Astrocyte (in vitro differentiated cells and primary cell): ENCODE results near the gene GSN. TPM values are rescaled to one million over a fixed set of nuclear protein-coding genes. Genes with fewer than 3 reads are reported as not detected.

Source experiments
- DNase-seq: peaks from one replicate; pipeline ENCODE4 v3.0.0-alpha.2; 2010; ENCODE audit warnings: low read depth
- FAIRE-seq: peaks from 2 replicates; lab custom pipeline; 2011; peaks lifted over from hg19 to GRCh38; lab: Jason Lieb, UNC
- H2AFZ ChIP-seq: 2 replicates; pipeline ENCODE4 v1.6.0; 2012; ENCODE audit warnings: low read depth, low read length, inconsistent platforms
- H3K27ac ChIP-seq: 2 replicates; pipeline ENCODE4 v1.5.1; 2011; ENCODE audit warnings: low read depth, low read length, inconsistent platforms
- H3K27me3 ChIP-seq: 2 replicates; pipeline ENCODE4 v1.6.0; 2011; ENCODE audit warnings: low read length, inconsistent platforms; ENCODE audit not compliant: insufficient read depth
- H3K36me3 ChIP-seq: 2 replicates; pipeline ENCODE4 v1.5.1; 2011; ENCODE audit warnings: low read length, inconsistent platforms; ENCODE audit not compliant: insufficient read depth
- H3K4me1 ChIP-seq: 2 replicates; pipeline ENCODE4 v1.5.1; 2011; ENCODE audit warnings: low read length, inconsistent platforms; ENCODE audit not compliant: insufficient read depth
- H3K4me2 ChIP-seq: 2 replicates; pipeline ENCODE4 v1.6.0; 2012; ENCODE audit warnings: low read length, inconsistent platforms
- H3K4me3 ChIP-seq: 2 replicates; pipeline ENCODE4 v1.5.1; 2011; ENCODE audit warnings: low read depth, mild to moderate bottlenecking, low read length, inconsistent platforms; ENCODE audit not compliant: insufficient read depth
- H3K79me2 ChIP-seq: 2 replicates; pipeline ENCODE4 v1.6.0; 2012; ENCODE audit warnings: mild to moderate bottlenecking, low read length, inconsistent platforms; ENCODE audit not compliant: insufficient read depth
- H3K9ac ChIP-seq: 2 replicates; pipeline ENCODE4 v1.6.0; 2012; ENCODE audit warnings: mild to moderate bottlenecking, low read length, inconsistent platforms
- H3K9me3 ChIP-seq: 2 replicates; pipeline ENCODE4 v1.5.1; 2012; ENCODE audit warnings: low read depth, mild to moderate bottlenecking, low read length, inconsistent platforms; ENCODE audit not compliant: insufficient read depth
- H4K20me1 ChIP-seq: 2 replicates; pipeline ENCODE4 v1.6.0; 2012; ENCODE audit warnings: low read length, inconsistent platforms; ENCODE audit not compliant: insufficient read depth
- H3K27ac Mint-ChIP-seq: one replicate; pipeline ENCODE4 v1.8.0; 2021; ENCODE audit warnings: mild to moderate bottlenecking, mixed read lengths; ENCODE audit not compliant: unreplicated experiment
- H3K27me3 Mint-ChIP-seq: one replicate; pipeline ENCODE4 v1.8.0; 2021; ENCODE audit warnings: low read depth, mixed read lengths; ENCODE audit not compliant: unreplicated experiment
- H3K36me3 Mint-ChIP-seq: one replicate; pipeline ENCODE4 v1.8.0; 2021; ENCODE audit warnings: low read depth, mixed read lengths; ENCODE audit not compliant: unreplicated experiment
- H3K4me1 Mint-ChIP-seq: one replicate; pipeline ENCODE4 v1.8.0; 2021; ENCODE audit warnings: low read depth, mixed read lengths; ENCODE audit not compliant: unreplicated experiment
- H3K4me3 Mint-ChIP-seq: one replicate; pipeline ENCODE4 v1.8.0; 2021; ENCODE audit warnings: mild to moderate bottlenecking, moderate library complexity, mixed read lengths; ENCODE audit not compliant: unreplicated experiment
- H3K9me3 Mint-ChIP-seq: one replicate; pipeline ENCODE4 v1.8.0; 2021; ENCODE audit warnings: mild to moderate bottlenecking, mixed read lengths; ENCODE audit not compliant: unreplicated experiment
- EZH2 ChIP-seq: IDR thresholded peaks from 2 replicates; pipeline ENCODE4 v1.6.1; 2012; ENCODE audit warnings: mild to moderate bottlenecking, low read length, inconsistent platforms; ENCODE audit not compliant: insufficient read depth
- total RNA-seq: library from RNA; stranded (reverse); gene quantifications from 2 replicates; pipeline ENCODE4 v1.2.1, GENCODE V29; 2021
- TF ChIP-seq, protein P1 (sequence below): IDR thresholded peaks from 2 replicates; pipeline ENCODE4 v1.5.1; 2011; ENCODE audit warnings: low read depth, mild to moderate bottlenecking, inconsistent platforms, low read length, moderate library complexity; ENCODE audit not compliant: insufficient read depth

The GSN gene
- total RNA-seq, 1 donor from 2014 or later, result 260 TPM

DNA sequence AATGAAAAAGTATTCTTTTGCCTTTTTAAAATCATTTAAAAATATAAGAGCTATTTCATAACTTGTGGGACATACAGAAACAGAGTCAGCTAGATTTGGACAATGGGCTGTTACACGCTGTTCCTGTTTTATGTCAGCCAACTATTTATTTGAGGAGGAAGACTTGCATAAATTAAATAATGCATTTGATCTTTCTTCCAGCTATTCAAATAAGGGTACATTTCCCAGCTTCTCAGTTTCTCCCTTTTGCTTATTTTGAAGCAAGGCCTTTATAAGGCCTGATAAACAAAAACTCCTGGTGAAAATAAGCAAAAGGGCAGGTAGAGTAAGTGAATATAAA is 95.6 kb downstream of the GSN start:
- Mint-ChIP-seq H3K4me3 (no peak overlapping the region), H3K36me3 (no peaks in the 10 kb centered on the region), H3K4me1 (peaks cover 35% of the 10 kb centered on the region), H3K27me3 (no peaks in the 10 kb centered on the region), H3K27ac (no peak overlapping the region), H3K9me3 (no peaks in the 10 kb centered on the region)
- no peak overlapping the region for H2AFZ ChIP-seq
- no peak overlapping the region for H3K27ac ChIP-seq
- H3K79me2 ChIP-seq, result peaks cover 14% of the 10 kb centered on the region
- FAIRE-seq (no peak), DNase-seq (no peak)
- H3K36me3 ChIP-seq, result no peaks in the 10 kb centered on the region
- H4K20me1 ChIP-seq, result no peaks in the 10 kb centered on the region
- H3K4me2 ChIP-seq, result no peak overlapping the region
- H3K27me3 ChIP-seq, result no peaks in the 10 kb centered on the region
- TF ChIP-seq EZH2, result no peak
- peaks cover 20% of the 10 kb centered on the region for H3K4me1 ChIP-seq
- no peak overlapping the region for H3K4me3 ChIP-seq
- no peak overlapping the region for H3K9ac ChIP-seq
- H3K9me3 ChIP-seq, result no peaks in the 10 kb centered on the region

- no peak overlapping the region for H3K4me3 ChIP-seq
- FAIRE-seq, result no peak
- H3K9ac ChIP-seq, result no peak overlapping the region
- Mint-ChIP-seq H3K4me3 (no peak overlapping the region), H3K27ac (no peak overlapping the region), H3K4me1 (peaks cover 31% of the 10 kb centered on the region), H3K9me3 (no peaks in the 10 kb centered on the region), H3K36me3 (no peaks in the 10 kb centered on the region), H3K27me3 (no peaks in the 10 kb centered on the region)
- TF ChIP-seq, protein P1, sequence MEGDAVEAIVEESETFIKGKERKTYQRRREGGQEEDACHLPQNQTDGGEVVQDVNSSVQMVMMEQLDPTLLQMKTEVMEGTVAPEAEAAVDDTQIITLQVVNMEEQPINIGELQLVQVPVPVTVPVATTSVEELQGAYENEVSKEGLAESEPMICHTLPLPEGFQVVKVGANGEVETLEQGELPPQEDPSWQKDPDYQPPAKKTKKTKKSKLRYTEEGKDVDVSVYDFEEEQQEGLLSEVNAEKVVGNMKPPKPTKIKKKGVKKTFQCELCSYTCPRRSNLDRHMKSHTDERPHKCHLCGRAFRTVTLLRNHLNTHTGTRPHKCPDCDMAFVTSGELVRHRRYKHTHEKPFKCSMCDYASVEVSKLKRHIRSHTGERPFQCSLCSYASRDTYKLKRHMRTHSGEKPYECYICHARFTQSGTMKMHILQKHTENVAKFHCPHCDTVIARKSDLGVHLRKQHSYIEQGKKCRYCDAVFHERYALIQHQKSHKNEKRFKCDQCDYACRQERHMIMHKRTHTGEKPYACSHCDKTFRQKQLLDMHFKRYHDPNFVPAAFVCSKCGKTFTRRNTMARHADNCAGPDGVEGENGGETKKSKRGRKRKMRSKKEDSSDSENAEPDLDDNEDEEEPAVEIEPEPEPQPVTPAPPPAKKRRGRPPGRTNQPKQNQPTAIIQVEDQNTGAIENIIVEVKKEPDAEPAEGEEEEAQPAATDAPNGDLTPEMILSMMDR, result no peak
- TF ChIP-seq EZH2, result no peak
- no peak overlapping the region for H2AFZ ChIP-seq
- H4K20me1 ChIP-seq, result no peaks in the 10 kb centered on the region
- H3K27me3 ChIP-seq, result no peaks in the 10 kb centered on the region
- H3K27ac ChIP-seq, result no peak overlapping the region
- no peak for DNase-seq
- no peaks in the 10 kb centered on the region for H3K9me3 ChIP-seq
- H3K4me2 ChIP-seq, result no peak overlapping the region
- H3K4me1 ChIP-seq, result peaks cover 23% of the 10 kb centered on the region
- H3K36me3 ChIP-seq, result no peaks in the 10 kb centered on the region
- H3K79me2 ChIP-seq, result peaks cover 13% of the 10 kb centered on the region
Observed at GRCh38 chr9:121364077-121364476, 96.1 kb downstream of the GSN start.

GRCh38 chr9:121364886-121365285 is 96.9 kb downstream of the GSN start:
- FAIRE-seq (no peak), DNase-seq (no peak)
- Histone ChIP-seq H3K27ac (no peak overlapping the region), H3K4me1 (peaks cover 27% of the 10 kb centered on the region), H3K9ac (no peak overlapping the region), H3K36me3 (no peaks in the 10 kb centered on the region), H3K4me3 (no peak overlapping the region), H2AFZ (no peak overlapping the region), H3K4me2 (no peak overlapping the region), H3K9me3 (no peaks in the 10 kb centered on the region), H3K27me3 (no peaks in the 10 kb centered on the region), H4K20me1 (no peaks in the 10 kb centered on the region), H3K79me2 (peaks cover 14% of the 10 kb centered on the region)
- Mint-ChIP-seq H3K4me1 (peaks cover 24% of the 10 kb centered on the region), H3K36me3 (no peaks in the 10 kb centered on the region), H3K27me3 (no peaks in the 10 kb centered on the region), H3K9me3 (no peaks in the 10 kb centered on the region), H3K27ac (no peak overlapping the region), H3K4me3 (no peak overlapping the region)
- TF ChIP-seq, protein P1, result no peak
